OCI-LY1 (cell line): Measurements from ENCODE around the gene EVC.

Experiments used
- EZH2 ChIP-seq: fragments of 200-600 bp; sonication (generic), shearing (Covaris generic); IDR thresholded peaks from 2 replicates; pipeline ENCODE4 v1.8.0; 2017; ENCODE audit warnings: borderline replicate concordance, mixed run types, mild to moderate bottlenecking, antibody characterized with exemption, low read length, moderate library complexity, mixed read lengths
- TF ChIP-seq, protein P1 (sequence below): fragments of 200-600 bp; sonication (generic), shearing (Covaris generic); IDR thresholded peaks from 2 replicates; pipeline ENCODE4 v1.5.1; 2017; ENCODE audit warnings: mild to moderate bottlenecking, antibody characterized with exemption, low read length, moderate library complexity, mixed read lengths

DNA sequence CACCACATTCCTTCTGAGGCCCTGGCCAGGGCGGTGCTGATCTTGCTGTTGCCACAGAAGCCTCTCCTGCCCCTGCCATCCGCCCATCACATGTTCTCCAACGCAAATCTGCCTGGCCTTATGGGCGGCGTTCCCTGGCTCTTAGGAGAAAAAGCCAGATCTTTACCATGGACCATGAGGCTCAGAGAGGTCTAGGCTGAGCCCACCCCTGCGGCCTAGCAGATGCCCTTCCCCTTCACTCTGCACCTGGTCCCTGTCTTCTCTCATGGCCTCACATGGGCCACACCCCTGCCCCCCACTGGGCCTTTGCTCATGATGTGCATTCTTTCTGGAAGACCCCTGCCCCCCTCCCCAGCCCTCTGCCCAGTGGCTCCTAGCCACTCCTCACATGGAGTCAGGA, 103.4 kb downstream of the EVC start:
- TF ChIP-seq, protein P1, sequence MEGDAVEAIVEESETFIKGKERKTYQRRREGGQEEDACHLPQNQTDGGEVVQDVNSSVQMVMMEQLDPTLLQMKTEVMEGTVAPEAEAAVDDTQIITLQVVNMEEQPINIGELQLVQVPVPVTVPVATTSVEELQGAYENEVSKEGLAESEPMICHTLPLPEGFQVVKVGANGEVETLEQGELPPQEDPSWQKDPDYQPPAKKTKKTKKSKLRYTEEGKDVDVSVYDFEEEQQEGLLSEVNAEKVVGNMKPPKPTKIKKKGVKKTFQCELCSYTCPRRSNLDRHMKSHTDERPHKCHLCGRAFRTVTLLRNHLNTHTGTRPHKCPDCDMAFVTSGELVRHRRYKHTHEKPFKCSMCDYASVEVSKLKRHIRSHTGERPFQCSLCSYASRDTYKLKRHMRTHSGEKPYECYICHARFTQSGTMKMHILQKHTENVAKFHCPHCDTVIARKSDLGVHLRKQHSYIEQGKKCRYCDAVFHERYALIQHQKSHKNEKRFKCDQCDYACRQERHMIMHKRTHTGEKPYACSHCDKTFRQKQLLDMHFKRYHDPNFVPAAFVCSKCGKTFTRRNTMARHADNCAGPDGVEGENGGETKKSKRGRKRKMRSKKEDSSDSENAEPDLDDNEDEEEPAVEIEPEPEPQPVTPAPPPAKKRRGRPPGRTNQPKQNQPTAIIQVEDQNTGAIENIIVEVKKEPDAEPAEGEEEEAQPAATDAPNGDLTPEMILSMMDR, result no peak
- no peak for TF ChIP-seq EZH2
